ENCODE results near the gene CAMTA1.

CAMTA1 gene

DNA sequence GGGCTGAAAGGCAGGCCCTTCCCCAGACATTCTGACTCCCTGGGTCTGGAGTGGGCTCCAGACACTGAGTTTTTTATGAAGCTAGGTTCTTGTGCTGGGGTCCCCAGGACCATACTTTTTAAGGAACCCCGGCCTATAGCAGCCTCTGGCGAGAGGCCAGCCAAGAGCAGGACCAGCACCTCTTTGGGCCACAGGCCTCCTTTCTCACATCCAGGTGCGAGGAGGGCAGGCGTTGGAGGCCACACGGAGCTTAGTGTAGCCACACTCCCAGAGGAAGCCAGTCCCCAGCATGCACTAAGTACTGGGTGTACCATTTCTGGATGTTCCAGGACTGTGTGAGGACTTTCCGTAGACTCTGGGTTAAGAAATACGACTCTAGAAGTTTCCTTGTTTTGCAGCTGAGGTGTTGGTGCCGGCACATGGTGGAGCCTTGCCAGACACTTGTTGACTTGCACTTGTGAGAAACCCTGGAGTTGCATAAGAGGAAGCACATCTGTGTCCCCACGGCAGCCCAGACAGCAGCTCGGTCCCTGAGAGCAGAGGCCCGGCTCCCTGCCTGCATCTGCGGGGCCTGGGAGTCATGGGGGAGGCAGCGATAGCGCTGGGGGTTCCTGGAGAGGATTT, 863.6 kb downstream of the CAMTA1 start:
- H3K4me1 ChIP-seq (ENCODE audit: control insufficient read depth in 1 of 2, insufficient read depth in 2 of 2, low read length in 2 of 2) = no peaks in the 10 kb centered on the region
- no peaks in the 10 kb centered on the region for H3K9me3 ChIP-seq (ENCODE audit: insufficient read depth, low read depth, low read length)
- no peak overlapping the region for H3K23ac ChIP-seq (ENCODE audit: low read length)
- H3K27me3 ChIP-seq (ENCODE audit: insufficient read depth, low read length) = no peaks in the 10 kb centered on the region
- WGBS (ENCODE audit: extremely low coverage, insufficient coverage, insufficient read length) = no CpG with 5 or more reads among the region's 14 CpGs
- no peak overlapping the region for H3K4ac ChIP-seq (ENCODE audit: low read depth, low read length)
- no peak overlapping the region for H2BK12ac ChIP-seq (ENCODE audit: low read length)
- no peak overlapping the region for H2BK120ac ChIP-seq (ENCODE audit: insufficient read depth, low read length, poor library complexity)
- no peak overlapping the region for H2AFZ ChIP-seq (ENCODE audit: insufficient read depth, low read length, poor library complexity)
- H2BK5ac ChIP-seq (ENCODE audit: low read depth, low read length, poor library complexity) = no peak overlapping the region
- H3K14ac ChIP-seq (ENCODE audit: low read length) = no peak overlapping the region
- H3K27ac ChIP-seq (ENCODE audit: low read depth, low read length) = no peak overlapping the region
- no peak for DNase-seq
- no peaks in the 10 kb centered on the region for H3K79me2 ChIP-seq (ENCODE audit: control insufficient read depth, insufficient read depth, low read length, poor library complexity)
- no peak overlapping the region for H3K9ac ChIP-seq (ENCODE audit: low read length)
- H2AK5ac ChIP-seq (ENCODE audit: low read length) = no peak overlapping the region
- no peak overlapping the region for H4K12ac ChIP-seq (ENCODE audit: low read depth, low read length)
- H3K4me2 ChIP-seq (ENCODE audit: low read length) = no peak overlapping the region
- no peak overlapping the region for H3K4me3 ChIP-seq (ENCODE audit: low read depth, low read length)
- H4K91ac ChIP-seq (ENCODE audit: low read depth, low read length) = no peak overlapping the region
- H3K36me3 ChIP-seq (ENCODE audit: control insufficient read depth in 1 of 2, insufficient read depth in 2 of 2, low read length in 2 of 2) = no peaks in the 10 kb centered on the region
- no peaks in the 10 kb centered on the region for H3K79me1 ChIP-seq (ENCODE audit: low read length)
- no peak overlapping the region for H3K18ac ChIP-seq (ENCODE audit: low read length)
- H4K8ac ChIP-seq (ENCODE audit: low read depth, low read length) = no peak overlapping the region

DNA sequence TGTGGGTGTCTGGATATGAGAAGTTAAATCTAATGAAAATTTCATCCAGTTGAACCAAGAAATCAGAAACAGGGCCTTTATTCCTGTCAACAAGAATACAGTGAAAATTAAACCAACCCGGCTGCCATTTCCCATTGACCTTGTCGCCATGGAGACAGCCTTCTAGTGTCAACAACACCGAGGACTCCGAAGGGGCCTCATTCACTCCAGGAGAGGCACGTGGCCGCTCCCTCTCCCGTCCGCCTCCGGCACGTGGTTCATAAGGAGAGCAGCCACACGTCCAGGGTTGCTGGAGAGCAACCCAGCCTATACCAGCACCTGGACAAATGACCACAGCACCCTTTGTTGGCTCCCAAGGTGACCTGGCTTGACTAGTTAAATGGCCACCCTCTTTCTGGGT, 865.5 kb downstream of the CAMTA1 start:
- no peak overlapping the region for H2AK5ac ChIP-seq (ENCODE audit: low read length)
- no peak overlapping the region for H3K18ac ChIP-seq (ENCODE audit: low read length)
- H3K14ac ChIP-seq (ENCODE audit: low read length) = no peak overlapping the region
- H3K4me3 ChIP-seq (ENCODE audit: low read depth, low read length) = no peak overlapping the region
- no CpG with 5 or more reads among the region's 11 CpGs for WGBS (ENCODE audit: extremely low coverage, insufficient coverage, insufficient read length)
- no peak overlapping the region for H2BK120ac ChIP-seq (ENCODE audit: insufficient read depth, low read length, poor library complexity)
- no peak overlapping the region for H3K4ac ChIP-seq (ENCODE audit: low read depth, low read length)
- H4K12ac ChIP-seq (ENCODE audit: low read depth, low read length) = no peak overlapping the region
- DNase-seq = no peak
- H3K4me1 ChIP-seq (ENCODE audit: control insufficient read depth in 1 of 2, insufficient read depth in 2 of 2, low read length in 2 of 2) = no peaks in the 10 kb centered on the region
- H3K79me2 ChIP-seq (ENCODE audit: control insufficient read depth, insufficient read depth, low read length, poor library complexity) = no peaks in the 10 kb centered on the region
- no peak overlapping the region for H3K23ac ChIP-seq (ENCODE audit: low read length)
- H3K36me3 ChIP-seq (ENCODE audit: control insufficient read depth in 1 of 2, insufficient read depth in 2 of 2, low read length in 2 of 2) = no peaks in the 10 kb centered on the region
- no peak overlapping the region for H3K4me2 ChIP-seq (ENCODE audit: low read length)
- no peak overlapping the region for H2BK12ac ChIP-seq (ENCODE audit: low read length)
- no peak overlapping the region for H4K91ac ChIP-seq (ENCODE audit: low read depth, low read length)
- no peaks in the 10 kb centered on the region for H3K79me1 ChIP-seq (ENCODE audit: low read length)
- no peak overlapping the region for H3K27ac ChIP-seq (ENCODE audit: low read depth, low read length)
- no peak overlapping the region for H2AFZ ChIP-seq (ENCODE audit: insufficient read depth, low read length, poor library complexity)
- H4K8ac ChIP-seq (ENCODE audit: low read depth, low read length) = no peak overlapping the region
- H3K9me3 ChIP-seq (ENCODE audit: insufficient read depth, low read depth, low read length) = no peaks in the 10 kb centered on the region
- no peak overlapping the region for H2BK5ac ChIP-seq (ENCODE audit: low read depth, low read length, poor library complexity)
- H3K27me3 ChIP-seq (ENCODE audit: insufficient read depth, low read length) = no peaks in the 10 kb centered on the region
- H3K9ac ChIP-seq (ENCODE audit: low read length) = no peak overlapping the region

DNA sequence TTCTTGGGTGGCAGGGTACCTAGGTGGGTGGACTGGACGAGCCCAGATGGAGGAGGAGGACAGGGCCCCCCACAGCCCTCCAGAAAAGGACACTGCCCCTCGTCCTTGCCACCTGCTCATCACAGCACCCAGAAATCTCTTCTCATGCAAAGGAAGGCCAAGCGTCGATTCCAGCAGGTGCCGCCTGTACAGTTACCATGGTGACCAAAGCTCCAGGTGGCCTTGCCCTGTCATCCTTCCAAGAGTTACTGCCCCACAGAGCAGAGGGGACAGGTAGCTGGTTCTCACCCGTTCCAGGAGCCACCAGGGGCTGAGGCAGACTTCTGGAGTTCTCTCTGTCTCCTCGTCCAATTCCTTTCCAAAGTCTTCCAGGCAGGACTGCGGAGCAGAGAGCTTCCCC, 865.9 kb downstream of the CAMTA1 start:
- no peak overlapping the region for H4K12ac ChIP-seq (ENCODE audit: low read depth, low read length)
- H2BK120ac ChIP-seq (ENCODE audit: insufficient read depth, low read length, poor library complexity) = no peak overlapping the region
- H3K79me1 ChIP-seq (ENCODE audit: low read length) = no peaks in the 10 kb centered on the region
- H2AFZ ChIP-seq (ENCODE audit: insufficient read depth, low read length, poor library complexity) = no peak overlapping the region
- no peak overlapping the region for H3K4me2 ChIP-seq (ENCODE audit: low read length)
- no peak overlapping the region for H2BK5ac ChIP-seq (ENCODE audit: low read depth, low read length, poor library complexity)
- no peak overlapping the region for H3K4me3 ChIP-seq (ENCODE audit: low read depth, low read length)
- DNase-seq = no peak
- no peak overlapping the region for H3K18ac ChIP-seq (ENCODE audit: low read length)
- H3K36me3 ChIP-seq (ENCODE audit: control insufficient read depth in 1 of 2, insufficient read depth in 2 of 2, low read length in 2 of 2) = no peaks in the 10 kb centered on the region
- H2BK12ac ChIP-seq (ENCODE audit: low read length) = no peak overlapping the region
- no peaks in the 10 kb centered on the region for H3K79me2 ChIP-seq (ENCODE audit: control insufficient read depth, insufficient read depth, low read length, poor library complexity)
- H3K23ac ChIP-seq (ENCODE audit: low read length) = no peak overlapping the region
- no peaks in the 10 kb centered on the region for H3K27me3 ChIP-seq (ENCODE audit: insufficient read depth, low read length)
- H3K14ac ChIP-seq (ENCODE audit: low read length) = no peak overlapping the region
- H3K4me1 ChIP-seq (ENCODE audit: control insufficient read depth in 1 of 2, insufficient read depth in 2 of 2, low read length in 2 of 2) = no peaks in the 10 kb centered on the region
- no CpG with 5 or more reads among the region's 8 CpGs for WGBS (ENCODE audit: extremely low coverage, insufficient coverage, insufficient read length)
- no peak overlapping the region for H4K91ac ChIP-seq (ENCODE audit: low read depth, low read length)
- no peak overlapping the region for H4K8ac ChIP-seq (ENCODE audit: low read depth, low read length)
- H3K27ac ChIP-seq (ENCODE audit: low read depth, low read length) = no peak overlapping the region
- no peak overlapping the region for H2AK5ac ChIP-seq (ENCODE audit: low read length)
- H3K9ac ChIP-seq (ENCODE audit: low read length) = no peak overlapping the region
- no peak overlapping the region for H3K4ac ChIP-seq (ENCODE audit: low read depth, low read length)
- H3K9me3 ChIP-seq (ENCODE audit: insufficient read depth, low read depth, low read length) = no peaks in the 10 kb centered on the region

DNA sequence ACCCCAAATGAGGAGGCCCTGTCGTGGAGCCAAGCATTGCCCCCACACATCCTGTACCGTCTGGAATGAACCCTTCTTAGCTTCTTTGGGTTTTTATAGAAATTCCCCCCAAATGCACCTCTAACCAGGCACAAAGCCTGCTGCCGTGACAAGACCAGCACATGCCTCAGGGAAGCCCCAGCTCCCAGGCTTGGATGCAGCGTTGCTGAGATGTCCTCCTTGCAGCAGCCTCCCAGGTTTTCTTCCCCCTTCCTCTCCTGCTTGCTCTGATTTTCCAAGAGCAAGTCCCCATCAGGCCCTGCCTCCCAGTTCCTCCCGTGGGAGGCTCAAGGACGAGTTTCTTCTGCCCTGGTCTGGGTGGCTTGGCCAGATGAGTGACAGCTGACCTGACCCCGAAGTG, 866.8 kb downstream of the CAMTA1 start:
- no peak overlapping the region for H3K4ac ChIP-seq (ENCODE audit: low read depth, low read length)
- WGBS (ENCODE audit: extremely low coverage, insufficient coverage, insufficient read length) = no CpG with 5 or more reads among the region's 7 CpGs
- H3K36me3 ChIP-seq (ENCODE audit: control insufficient read depth in 1 of 2, insufficient read depth in 2 of 2, low read length in 2 of 2) = no peaks in the 10 kb centered on the region

More for the DNA sequence above, 866.8 kb downstream of the CAMTA1 start:
- H3K79me1 ChIP-seq (ENCODE audit: low read length) = no peaks in the 10 kb centered on the region
- H3K4me1 ChIP-seq (ENCODE audit: control insufficient read depth in 1 of 2, insufficient read depth in 2 of 2, low read length in 2 of 2) = no peaks in the 10 kb centered on the region
- H3K4me2 ChIP-seq (ENCODE audit: low read length) = no peak overlapping the region
- H3K9ac ChIP-seq (ENCODE audit: low read length) = no peak overlapping the region
- no peaks in the 10 kb centered on the region for H3K27me3 ChIP-seq (ENCODE audit: insufficient read depth, low read length)
- H3K14ac ChIP-seq (ENCODE audit: low read length) = no peak overlapping the region
- H4K12ac ChIP-seq (ENCODE audit: low read depth, low read length) = no peak overlapping the region
- H2AK5ac ChIP-seq (ENCODE audit: low read length) = no peak overlapping the region
- no peak for DNase-seq
- no peak overlapping the region for H3K23ac ChIP-seq (ENCODE audit: low read length)
- H3K4me3 ChIP-seq (ENCODE audit: low read depth, low read length) = no peak overlapping the region
- H2BK120ac ChIP-seq (ENCODE audit: insufficient read depth, low read length, poor library complexity) = no peak overlapping the region
- no peaks in the 10 kb centered on the region for H3K79me2 ChIP-seq (ENCODE audit: control insufficient read depth, insufficient read depth, low read length, poor library complexity)
- H3K9me3 ChIP-seq (ENCODE audit: insufficient read depth, low read depth, low read length) = no peaks in the 10 kb centered on the region
- no peak overlapping the region for H2BK12ac ChIP-seq (ENCODE audit: low read length)
- H3K18ac ChIP-seq (ENCODE audit: low read length) = no peak overlapping the region
- no peak overlapping the region for H4K91ac ChIP-seq (ENCODE audit: low read depth, low read length)
- H4K8ac ChIP-seq (ENCODE audit: low read depth, low read length) = no peak overlapping the region
- no peak overlapping the region for H2BK5ac ChIP-seq (ENCODE audit: low read depth, low read length, poor library complexity)
- no peak overlapping the region for H2AFZ ChIP-seq (ENCODE audit: insufficient read depth, low read length, poor library complexity)
- H3K27ac ChIP-seq (ENCODE audit: low read depth, low read length) = no peak overlapping the region
